ENCODE measurements around the gene KCNMA1.

The KCNMA1 gene

GRCh38 chr10:77266242-77266641, 371.4 kb downstream of the KCNMA1 start:
- DNase-seq (ENCODE audit: low read depth) = no peak

GRCh38 chr10:77264527-77264926, 373.1 kb downstream of the KCNMA1 start:
- no peak for DNase-seq (ENCODE audit: low read depth)

- no peak for DNase-seq (ENCODE audit: low read depth)
Measured at GRCh38 chr10:77264107-77264506, 373.5 kb downstream of the KCNMA1 start.

GRCh38 chr10:77263700-77264099, 373.9 kb downstream of the KCNMA1 start:
- DNase-seq (ENCODE audit: low read depth) = no peak

GRCh38 chr10:77261146-77261545, 376.5 kb downstream of the KCNMA1 start:
- DNase-seq (ENCODE audit: low read depth) = no peak

- DNase-seq (ENCODE audit: low read depth) = no peak
Measured at GRCh38 chr10:77259171-77259874, 378.3 kb downstream of the KCNMA1 start.

- no peak for DNase-seq (ENCODE audit: low read depth)
Measured at GRCh38 chr10:77256346-77256745, 381.3 kb downstream of the KCNMA1 start.

- DNase-seq (ENCODE audit: low read depth) = no peak
Measured at GRCh38 chr10:77253556-77254064, 384.0 kb downstream of the KCNMA1 start.

GRCh38 chr10:77253147-77253545, 384.5 kb downstream of the KCNMA1 start:
- DNase-seq (ENCODE audit: low read depth) = no peak

GRCh38 chr10:77252380-77253146, 385.0 kb downstream of the KCNMA1 start:
- DNase-seq (ENCODE audit: low read depth) = no peak

- no peak for DNase-seq (ENCODE audit: low read depth)
Measured at GRCh38 chr10:77251297-77252013, 386.2 kb downstream of the KCNMA1 start.

GRCh38 chr10:77249901-77250459, 387.6 kb downstream of the KCNMA1 start:
- no peak for DNase-seq (ENCODE audit: low read depth)

GRCh38 chr10:77248104-77248790, 389.4 kb downstream of the KCNMA1 start:
- no peak for DNase-seq (ENCODE audit: low read depth)

GRCh38 chr10:77247031-77247990, 390.3 kb downstream of the KCNMA1 start:
- no peak for DNase-seq (ENCODE audit: low read depth)

GRCh38 chr10:77245953-77246352, 391.7 kb downstream of the KCNMA1 start:
- no peak for DNase-seq (ENCODE audit: low read depth)

GRCh38 chr10:77244746-77245145, 392.9 kb downstream of the KCNMA1 start:
- DNase-seq (ENCODE audit: low read depth) = no peak

GRCh38 chr10:77244286-77244685, 393.3 kb downstream of the KCNMA1 start:
- DNase-seq (ENCODE audit: low read depth) = no peak

- DNase-seq (ENCODE audit: low read depth) = no peak
Measured at GRCh38 chr10:77241350-77241725, 396.3 kb downstream of the KCNMA1 start.

- DNase-seq (ENCODE audit: low read depth) = no peak
Measured at GRCh38 chr10:77240706-77241349, 396.8 kb downstream of the KCNMA1 start.

GRCh38 chr10:77240041-77240652, 397.5 kb downstream of the KCNMA1 start:
- DNase-seq (ENCODE audit: low read depth) = no peak
